Kidney capillary endothelial cell (primary cell): Measurements from ENCODE around the gene CHFR.
"Not testable (repeated sequence)": the region's sequence is repeated elsewhere in the genome, so short reads cannot be mapped to it uniquely, and the experiment has no call there.

Experiments
- DNase-seq: peaks from one replicate; pipeline ENCODE4 v3.0.0-alpha.2; 2018; ENCODE audit warnings: low spot score

Gene CHFR

DNA sequence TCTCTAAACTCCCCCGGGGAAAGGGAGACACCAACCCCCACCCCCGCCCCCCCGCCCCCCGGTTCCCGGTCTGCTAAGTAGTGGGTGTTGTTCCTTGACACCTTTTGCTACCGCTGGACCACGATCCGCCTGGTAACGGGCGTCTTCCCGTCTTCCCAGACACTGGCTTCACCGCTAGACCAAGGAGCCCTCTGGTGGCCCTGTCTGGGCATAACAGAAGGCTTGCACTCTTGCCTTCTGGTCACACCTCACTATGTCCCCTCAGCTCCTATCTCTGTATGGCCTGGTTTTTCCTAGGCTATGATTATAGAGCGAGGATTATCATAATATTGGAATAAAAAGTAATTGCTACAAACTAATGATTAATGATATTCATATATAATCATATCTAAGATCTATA, 78.0 kb downstream of the CHFR start:
- not testable (repeated sequence) for DNase-seq

DNA sequence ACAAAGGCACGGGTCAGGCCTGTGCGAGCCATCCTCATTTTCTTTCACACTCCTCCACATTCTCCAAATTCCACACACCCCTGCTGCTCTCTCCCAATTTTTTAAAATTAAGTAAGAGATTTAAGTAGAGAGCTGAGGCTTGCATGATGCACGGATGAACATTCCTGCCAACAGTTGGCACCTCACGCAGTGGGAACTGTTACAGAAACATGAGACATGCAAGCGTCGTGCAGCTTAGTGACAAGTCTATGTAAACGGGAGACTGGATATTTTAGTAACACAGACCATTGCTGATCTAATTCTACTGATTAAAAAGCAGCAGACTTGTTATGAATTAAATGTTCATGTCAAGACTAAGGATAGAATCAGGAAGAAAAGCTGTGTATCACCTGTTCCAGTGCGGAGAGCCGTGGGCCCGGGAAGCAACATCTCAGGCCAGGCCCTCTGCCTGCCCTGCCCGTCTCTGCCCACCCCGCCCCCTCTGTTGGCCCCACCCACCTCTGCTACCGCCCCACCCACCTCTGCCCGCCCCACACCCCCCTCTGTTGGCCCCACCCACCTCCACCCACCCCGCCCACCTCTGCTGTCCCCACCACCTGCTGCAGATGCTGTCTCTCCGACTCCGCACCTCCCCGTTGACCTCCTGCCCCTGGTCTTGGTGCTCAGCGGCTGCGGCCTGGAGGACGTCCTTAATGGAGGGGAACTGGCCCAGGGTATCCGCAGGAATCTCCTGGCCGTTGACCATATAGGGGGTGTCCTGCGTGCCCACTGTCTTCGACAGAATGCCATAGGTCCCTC, 79.9 kb downstream of the CHFR start:
- no peak for DNase-seq

DNA sequence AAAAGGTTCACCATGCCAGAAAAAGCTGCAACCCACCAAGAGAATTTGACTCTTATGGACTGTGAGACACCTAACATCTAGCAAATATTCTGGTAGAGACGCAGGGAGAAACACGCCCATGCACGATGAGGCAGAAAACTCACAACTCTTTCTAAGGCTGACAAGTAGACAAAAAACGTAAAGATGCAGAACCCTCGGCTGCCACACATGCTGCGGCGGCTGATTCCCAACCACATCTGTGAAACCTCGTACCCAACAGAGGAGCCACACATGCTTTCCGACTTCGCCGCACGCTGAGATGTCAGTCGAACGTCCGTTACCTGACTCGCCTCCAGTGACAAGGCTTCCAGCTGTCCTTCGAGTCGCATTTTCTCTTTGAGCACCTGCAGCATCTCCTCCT, 80.5 kb downstream of the CHFR start:
- no peak for DNase-seq

DNA sequence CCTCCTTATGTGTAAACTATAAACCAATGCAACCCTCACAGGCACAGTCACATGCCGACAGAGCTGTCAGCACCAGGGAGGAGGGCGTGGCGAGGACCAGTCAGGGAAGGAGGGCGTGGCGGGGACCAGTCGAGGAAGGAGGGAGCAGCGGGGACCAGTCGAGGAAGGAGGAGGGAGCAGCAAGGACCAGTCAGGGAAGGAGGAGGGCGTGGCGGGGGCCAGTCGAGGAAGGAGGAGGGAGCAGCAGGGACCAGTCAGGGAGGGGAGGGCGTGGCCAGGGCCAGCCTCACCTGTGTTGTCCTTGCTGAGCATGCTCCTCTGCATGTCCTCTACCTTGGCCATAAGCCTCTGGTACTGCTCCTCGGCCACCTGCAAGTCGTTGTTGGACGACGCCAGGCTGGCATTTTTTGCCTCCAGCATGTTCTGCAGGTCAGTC, 83.0 kb downstream of the CHFR start:
- no peak for DNase-seq

DNA sequence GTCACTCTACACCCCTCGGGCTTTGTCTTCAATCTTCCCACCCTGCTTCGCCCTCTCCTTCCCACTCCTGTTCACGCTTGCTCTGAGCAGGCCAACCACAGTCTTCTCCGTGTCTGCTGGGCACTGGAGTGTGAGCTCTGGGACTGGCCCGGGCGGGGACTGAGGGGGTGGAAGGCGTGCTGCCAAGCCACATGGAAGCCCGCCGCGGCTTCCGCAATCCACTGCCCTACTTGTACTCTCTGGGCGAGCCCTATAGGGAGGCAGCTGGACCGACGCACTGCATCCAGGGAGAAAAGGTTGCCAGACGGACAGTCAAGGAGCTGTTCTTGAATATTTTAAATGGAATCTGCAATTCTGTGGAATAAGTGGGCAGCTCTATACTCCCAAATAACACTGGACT, 83.5 kb downstream of the CHFR start:
- no peak for DNase-seq

DNA sequence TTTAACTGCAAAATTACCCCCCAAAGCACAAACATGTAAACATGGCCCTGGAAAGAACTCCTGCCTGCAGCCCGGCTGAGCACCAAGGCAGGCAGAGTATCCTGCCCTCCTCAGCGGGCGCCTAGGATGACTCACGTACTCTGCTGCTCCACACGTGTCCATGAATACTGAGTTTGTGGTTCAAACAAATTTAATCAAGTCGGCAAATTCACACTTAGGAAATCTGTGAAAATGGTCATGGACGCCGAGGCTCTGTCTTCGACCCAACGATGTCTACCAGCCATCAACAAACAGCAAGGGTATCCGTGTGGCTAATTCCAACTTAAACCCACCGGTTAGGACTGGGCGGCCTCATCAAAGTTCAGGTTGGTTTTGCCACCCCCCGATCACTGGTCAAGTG, 84.3 kb downstream of the CHFR start:
- no peak for DNase-seq

GRCh38 chr12:132801741-132802140, 85.7 kb downstream of the CHFR start:
- no peak for DNase-seq

GRCh38 chr12:132798836-132799235, 88.6 kb downstream of the CHFR start:
- no peak for DNase-seq

- DNase-seq = no peak
These were observed 89.4 kb downstream of the CHFR start for GRCh38 chr12:132797820-132798570.

GRCh38 chr12:132795847-132796246, 91.6 kb downstream of the CHFR start:
- DNase-seq = no peak

DNA sequence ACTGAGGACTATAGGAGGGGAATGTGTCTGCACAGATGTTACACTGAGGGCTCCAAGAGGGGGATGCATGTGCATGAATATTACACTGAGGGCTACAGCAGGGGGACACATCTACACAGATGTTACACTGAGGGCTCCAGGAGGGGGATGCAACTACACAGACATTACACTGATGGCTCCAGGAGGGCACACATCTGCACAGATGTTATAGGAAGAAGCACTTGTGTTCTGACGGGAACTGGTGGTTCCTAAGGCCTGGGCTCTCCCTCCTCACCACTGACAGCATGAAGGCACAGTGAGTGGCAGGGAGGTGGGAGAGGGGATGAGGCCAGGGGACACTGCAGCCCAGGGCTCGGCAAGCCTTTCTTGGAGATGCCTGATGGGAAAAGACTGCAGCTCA, 95.5 kb downstream of the CHFR start:
- DNase-seq = not testable (repeated sequence)

- no peak for DNase-seq
These were observed 98.3 kb downstream of the CHFR start for GRCh38 chr12:132789099-132789471.

DNA sequence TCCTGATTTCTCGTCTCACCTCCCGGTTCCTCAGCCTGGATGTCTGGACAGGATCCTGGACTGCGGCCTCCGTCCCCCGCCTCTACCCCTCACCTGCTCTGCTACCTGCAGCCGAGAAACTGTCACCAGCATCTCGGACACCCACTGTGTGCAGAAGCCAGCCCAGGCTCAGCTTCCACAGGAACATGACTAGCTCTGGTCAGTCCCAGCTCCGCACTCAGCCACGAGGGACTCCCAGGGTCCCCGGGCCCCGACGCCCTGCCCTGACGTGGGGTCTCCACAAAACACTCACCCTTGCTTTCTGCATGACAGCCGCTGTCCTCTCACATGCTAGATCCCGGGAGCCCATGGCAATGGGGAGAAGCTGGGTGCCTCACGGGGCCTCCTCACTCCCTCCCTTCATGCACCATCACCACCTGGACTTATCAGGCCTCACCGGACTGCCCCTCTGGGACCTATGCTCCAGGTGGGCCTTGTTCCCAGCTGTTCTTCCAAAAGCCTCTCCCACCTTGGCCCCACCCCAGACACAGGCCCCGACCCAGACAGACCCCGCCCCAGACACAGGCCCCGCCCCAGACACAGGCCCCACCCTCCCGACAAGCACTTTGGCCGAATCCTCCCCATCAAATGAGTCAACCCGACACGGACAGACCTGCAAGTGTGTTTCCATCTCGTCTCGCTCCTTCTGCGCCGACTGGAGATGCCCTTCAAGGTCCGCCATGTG, 98.9 kb downstream of the CHFR start:
- no peak for DNase-seq

DNA sequence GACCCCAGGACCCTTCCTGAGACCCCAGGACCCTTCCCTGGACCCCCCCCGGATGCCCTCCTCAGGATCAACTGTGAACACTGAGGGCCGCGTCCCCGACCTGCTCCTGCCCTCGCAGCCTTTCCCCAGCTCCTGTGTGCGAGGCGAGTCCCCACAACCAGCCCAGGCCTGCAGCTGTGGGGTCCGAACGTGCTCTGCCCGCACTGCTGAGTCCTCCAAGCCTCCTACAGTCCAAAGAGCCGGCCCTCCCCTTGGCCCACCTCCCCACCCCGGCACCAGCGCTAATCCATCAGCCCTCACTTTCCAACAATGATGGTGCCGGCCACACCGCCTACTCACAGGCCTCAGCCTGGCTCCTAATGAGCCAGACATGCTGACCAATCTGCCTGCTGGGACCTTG, 99.5 kb downstream of the CHFR start:
- no peak for DNase-seq

DNA sequence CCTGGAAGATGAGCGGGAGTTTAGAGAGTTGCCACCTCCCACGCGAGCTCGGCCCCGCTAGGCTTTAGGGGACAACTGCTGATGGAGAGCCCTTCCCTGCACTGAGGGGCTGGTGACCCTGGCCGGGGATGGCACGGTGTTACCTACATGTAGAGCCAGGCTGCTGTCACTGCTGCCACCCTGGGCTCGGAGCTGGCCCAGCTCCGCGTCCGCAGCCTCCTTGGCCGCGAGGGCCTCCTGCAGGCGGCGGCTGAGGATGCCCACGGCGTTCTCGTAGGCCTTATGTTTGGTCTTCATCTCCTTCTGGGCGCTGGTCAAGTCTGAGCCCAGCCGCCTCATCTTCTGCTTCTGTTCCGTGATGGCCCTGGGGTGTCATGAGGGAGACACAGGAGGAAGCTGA, 101.2 kb downstream of the CHFR start:
- DNase-seq = no peak

DNA sequence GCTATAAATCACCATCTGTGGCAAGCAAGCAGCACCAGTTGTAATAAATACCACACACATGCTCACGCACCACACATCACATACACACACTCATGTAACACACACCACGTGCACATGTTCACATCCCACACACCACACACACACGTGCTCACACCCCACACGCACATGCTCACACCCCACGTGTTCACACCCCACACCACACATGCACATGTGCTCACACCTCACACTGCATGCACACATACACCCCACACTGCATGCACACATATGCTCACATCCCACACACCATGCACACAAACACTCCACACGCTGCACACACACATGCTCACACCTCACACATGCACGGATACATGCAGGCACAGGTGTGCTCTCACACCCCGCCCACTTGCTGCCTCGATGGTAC, 102.8 kb downstream of the CHFR start:
- DNase-seq = no peak

- DNase-seq = no peak
These were observed 103.4 kb downstream of the CHFR start for GRCh38 chr12:132783917-132784531.
